CD1c-positive myeloid dendritic cell (primary cell): ENCODE data around the gene CDHR5.
"Not testable (repeated sequence)": the region's sequence is repeated elsewhere in the genome, so short reads cannot be mapped to it uniquely, and the experiment has no call there.

ENCODE experiments used
- DNase-seq: peaks from one replicate; pipeline ENCODE4 v3.0.0-alpha.2; 2016; ENCODE audit errors: extremely low spot score

Gene CDHR5

GRCh38 chr11:586376-587316 lies 38.1 kb downstream of the CDHR5 start:
- peak; percentile 58 for DNase-seq

- no peak for DNase-seq
These were observed 40.5 kb downstream of the CDHR5 start for GRCh38 chr11:584287-584686.

- no peak for DNase-seq
These were observed 43.0 kb downstream of the CDHR5 start for GRCh38 chr11:581752-582151.

GRCh38 chr11:581342-581741 lies 43.4 kb downstream of the CDHR5 start:
- no peak for DNase-seq

- DNase-seq: no peak
These were observed 44.7 kb downstream of the CDHR5 start for GRCh38 chr11:579830-580601.

- no peak for DNase-seq
These were observed 46.3 kb downstream of the CDHR5 start for GRCh38 chr11:578276-579035.

- DNase-seq: no peak
These were observed 47.2 kb downstream of the CDHR5 start for GRCh38 chr11:577611-577894.

GRCh38 chr11:576811-577610 lies 47.7 kb downstream of the CDHR5 start:
- DNase-seq: no peak

- DNase-seq: peak; percentile 94
These were observed 48.6 kb downstream of the CDHR5 start, which contains the start of gene PHRF1 for GRCh38 chr11:575996-576768. PHRF1 (plus strand) TSS chr11:576470; CDS start chr11:581513, 5,043 bp downstream.

GRCh38 chr11:575313-575995 lies 49.3 kb downstream of the CDHR5 start:
- peak; percentile 79 for DNase-seq

- DNase-seq: no peak
These were observed 50.0 kb downstream of the CDHR5 start for GRCh38 chr11:574632-575312.

- not testable (repeated sequence) for DNase-seq
These were observed 50.7 kb downstream of the CDHR5 start for GRCh38 chr11:574031-574570.

- no peak for DNase-seq
These were observed 51.5 kb downstream of the CDHR5 start for GRCh38 chr11:573146-573759.

- DNase-seq: no peak
These were observed 53.0 kb downstream of the CDHR5 start for GRCh38 chr11:571802-572185.

GRCh38 chr11:569158-569885 lies 55.4 kb downstream of the CDHR5 start:
- no peak for DNase-seq

GRCh38 chr11:568306-569157 lies 56.2 kb downstream of the CDHR5 start:
- DNase-seq: peak; percentile 96
